CD4-positive, alpha-beta T cell treated with Interleukin-1 beta for 1 hour (primary cell): ENCODE measurements around the gene SHANK3.

Experiments used
- DNase-seq, 2 donors: peaks; one replicate each; pipeline ENCODE4 v3.0.0-alpha.2; 2020 to 2022

The SHANK3 gene

GRCh38 chr22:50700387-50701075 lies 27.9 kb downstream of the SHANK3 start:
- no peak for DNase-seq

- no peak for DNase-seq
Observed at GRCh38 chr22:50701076-50701419, 28.4 kb downstream of the SHANK3 start.

- DNase-seq: no peak
Observed at GRCh38 chr22:50701428-50702154, 29.0 kb downstream of the SHANK3 start.

- no peak for DNase-seq
Observed at GRCh38 chr22:50702261-50702671, 29.6 kb downstream of the SHANK3 start.

- no peak for DNase-seq
Observed at GRCh38 chr22:50702821-50703725, 30.4 kb downstream of the SHANK3 start.

- DNase-seq: no peak
Observed at GRCh38 chr22:50703726-50704509, 31.3 kb downstream of the SHANK3 start.

GRCh38 chr22:50704510-50705218 lies 32.0 kb downstream of the SHANK3 start:
- no peak for DNase-seq

- DNase-seq: no peak
Observed at GRCh38 chr22:50705219-50705691, 32.6 kb downstream of the SHANK3 start.

- DNase-seq: no peak
Observed at GRCh38 chr22:50705851-50706351, 33.3 kb downstream of the SHANK3 start.

- DNase-seq: no peak
Observed at GRCh38 chr22:50706481-50707125, 34.0 kb downstream of the SHANK3 start.

GRCh38 chr22:50708474-50708873 lies 35.9 kb downstream of the SHANK3 start:
- no peak for DNase-seq

GRCh38 chr22:50708996-50709395 lies 36.4 kb downstream of the SHANK3 start:
- no peak for DNase-seq

GRCh38 chr22:50710221-50710620 lies 37.6 kb downstream of the SHANK3 start:
- no peak for DNase-seq

- no peak for DNase-seq
Observed at GRCh38 chr22:50710886-50711285, 38.3 kb downstream of the SHANK3 start.

- no peak for DNase-seq
Observed at GRCh38 chr22:50711446-50712340, 39.1 kb downstream of the SHANK3 start.

GRCh38 chr22:50712341-50713007 lies 39.9 kb downstream of the SHANK3 start:
- no peak for DNase-seq

- no peak for DNase-seq
Observed at GRCh38 chr22:50713008-50713385, 40.4 kb downstream of the SHANK3 start.

GRCh38 chr22:50713571-50714056 lies 41.0 kb downstream of the SHANK3 start:
- no peak for DNase-seq

GRCh38 chr22:50714150-50714549 lies 41.5 kb downstream of the SHANK3 start:
- DNase-seq: no peak
